PC-3 (cell line): ENCODE measurements around the gene IGSF22. TPM values are rescaled to one million over a fixed set of nuclear protein-coding genes. Genes with fewer than 3 reads are reported as not detected.

Experiments used
- ATAC-seq: fragments of 200-7000 bp; cut with Tn5 transposase; 2 replicates; pipeline ENCODE4 v1.9.1; 2020; ENCODE audit warnings: mild to moderate bottlenecking, moderate library complexity
- BruUV-seq: library from RNA; stranded (reverse); fragments of 400-500 nt; replicated peaks from 2 replicates; lab custom pipeline; 2021; lab: Mats Ljungman, UMichigan
- CTCF ChIA-PET: fragments of 300-600 bp; sonication (Branson Sonifier 250); formaldehyde crosslinking; loops from one replicate; lab custom pipeline; 2022; ENCODE audit warnings: antibody characterized with exemption; lab: Charles Lee
- POLR2A ChIA-PET: fragments of 300-600 bp; sonication (Branson Sonifier 250); formaldehyde crosslinking; loops from one replicate; lab custom pipeline; 2022; ENCODE audit warnings: antibody characterized with exemption; ENCODE audit not compliant: unreplicated experiment; lab: Charles Lee
- DNase-seq: peaks from one replicate; pipeline ENCODE4 v3.0.0-alpha.2; 2015
- H2AFZ ChIP-seq: fragments of 300-600 bp; sonication (generic); 2 replicates; pipeline ENCODE4 v1.6.0; 2016; ENCODE audit warnings: antibody characterized with exemption, low read length
- H3F3A ChIP-seq: fragments of 300-600 bp; sonication (generic); one replicate; pipeline ENCODE4 v1.6.0; 2017; ENCODE audit warnings: antibody characterized with exemption, low read length, control low read depth, mild to moderate bottlenecking; ENCODE audit not compliant: unreplicated experiment
- H3K27ac ChIP-seq: fragments of 300-600 bp; sonication (generic); 2 replicates; pipeline ENCODE4 v1.5.1; 2016; ENCODE audit warnings: mild to moderate bottlenecking, low read length
- H3K27me3 ChIP-seq: fragments of 300-600 bp; sonication (generic); 2 replicates; pipeline ENCODE4 v1.6.1; 2016; ENCODE audit warnings: low read length, mixed read lengths
- H3K36me3 ChIP-seq: fragments of 300-600 bp; sonication (generic); 2 replicates; pipeline ENCODE4 v1.6.1; 2016; ENCODE audit warnings: low read depth, mixed run types, low read length, mixed read lengths
- H3K4me1 ChIP-seq: fragments of 300-600 bp; sonication (generic); 2 replicates; pipeline ENCODE4 v1.5.1; 2016; ENCODE audit warnings: low read length; ENCODE audit not compliant: insufficient read depth
- H3K4me2 ChIP-seq: fragments of 300-600 bp; sonication (generic); 2 replicates; pipeline ENCODE4 v1.6.0; 2016; ENCODE audit warnings: low read length
- H3K4me3 ChIP-seq: fragments of 300-600 bp; sonication (generic); 2 replicates; pipeline ENCODE4 v1.5.1; 2016; ENCODE audit warnings: mild to moderate bottlenecking, low read length, mixed read lengths
- H3K79me2 ChIP-seq: fragments of 300-600 bp; sonication (generic); 2 replicates; pipeline ENCODE4 v1.6.1; 2017; ENCODE audit warnings: low read length, mixed read lengths
- H3K9ac ChIP-seq: fragments of 300-600 bp; sonication (generic); 2 replicates; pipeline ENCODE4 v1.6.0; 2016; ENCODE audit warnings: mild to moderate bottlenecking, low read length
- H3K9me2 ChIP-seq: fragments of 300-600 bp; sonication (generic); replicated peaks from 2 replicates; pipeline ENCODE4 v1.6.1; 2016; ENCODE audit warnings: mixed run types, low read length, mixed read lengths
- H3K9me3 ChIP-seq: fragments of 300-600 bp; sonication (generic); 2 replicates; pipeline ENCODE4 v1.6.1; 2016; ENCODE audit warnings: low read length, mixed read lengths
- H4K20me1 ChIP-seq: fragments of 300-600 bp; sonication (generic); 2 replicates; pipeline ENCODE4 v1.6.1; 2016; ENCODE audit warnings: low read length, mixed read lengths
- EZH2 ChIP-seq: fragments of 300-600 bp; sonication (generic); IDR thresholded peaks from one replicate; pipeline ENCODE4 v1.6.1; 2017; ENCODE audit warnings: antibody characterized with exemption, mild to moderate bottlenecking, low read length; ENCODE audit not compliant: unreplicated experiment
- EZH2phosphoT487 ChIP-seq: fragments of 300-600 bp; sonication (generic); IDR thresholded peaks from 2 replicates; pipeline ENCODE4 v1.6.1; 2018; ENCODE audit warnings: mild to moderate bottlenecking, antibody characterized with exemption, low read length, borderline replicate concordance
- intact Hi-C: fragments of 100-400 bp; cut with micrococcal nuclease; formaldehyde crosslinking; loops from 2 replicates; pipeline ENCODE4 v1.9.0; 2023
- total RNA-seq: library from RNA; depleted of rRNA; stranded (reverse); fragments of >200 nt; gene quantifications from 2 replicates; pipeline ENCODE4 v1.2.3, GENCODE V29; 2014
- TF ChIP-seq, protein P1 (sequence below): fragments of 300-600 bp; sonication (generic); conservative IDR thresholded peaks from 2 replicates; pipeline ENCODE4 v1.5.1; 2017; ENCODE audit warnings: antibody characterized with exemption, low read depth, mild to moderate bottlenecking, low read length

The IGSF22 gene
- total RNA-seq, 1 experiment from 2014 or later: not detected

DNA sequence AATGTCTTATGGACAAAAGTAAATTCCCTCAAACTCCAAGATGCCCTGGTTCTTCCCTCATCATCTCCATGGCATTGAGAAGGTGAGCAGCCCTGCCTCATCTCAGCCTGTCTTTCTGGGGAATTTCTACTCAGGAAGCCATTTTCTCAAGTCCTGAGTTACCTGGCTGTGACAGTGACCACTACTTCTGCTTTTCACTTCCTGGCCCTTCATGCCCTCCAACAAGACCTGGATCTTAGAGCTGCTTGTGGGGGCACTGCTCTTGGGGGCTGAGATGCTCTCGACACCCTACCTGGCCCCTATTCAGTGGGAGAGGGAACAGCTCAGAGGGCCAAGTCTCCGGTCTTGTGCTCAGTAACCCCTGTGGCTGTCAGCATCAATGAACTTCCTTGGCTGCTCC, 5.5 kb upstream of the IGSF22 start:
- Histone ChIP-seq H3K4me3 (no peak overlapping the region), H2AFZ (no peak overlapping the region), H3K4me2 (no peak overlapping the region), H3K4me1 (no peaks in the 10 kb centered on the region; the same call in 1 of the 2 replicates), H3K27me3 (no peaks in the 10 kb centered on the region), H4K20me1 (no peaks in the 10 kb centered on the region), H3K9me2 (no peaks in the 10 kb centered on the region), H3K9ac (no peak overlapping the region), H3K36me3 (no peaks in the 10 kb centered on the region), H3K79me2 (no peaks in the 10 kb centered on the region), H3K9me3 (no peaks in the 10 kb centered on the region), H3K27ac (no peak overlapping the region), H3F3A (no peaks in the 10 kb centered on the region)
- no peak for DNase-seq
- BruUV-seq: no TSS peak
- no peak for TF ChIP-seq EZH2
- no peak for TF ChIP-seq EZH2phosphoT487
- TF ChIP-seq, protein P1, sequence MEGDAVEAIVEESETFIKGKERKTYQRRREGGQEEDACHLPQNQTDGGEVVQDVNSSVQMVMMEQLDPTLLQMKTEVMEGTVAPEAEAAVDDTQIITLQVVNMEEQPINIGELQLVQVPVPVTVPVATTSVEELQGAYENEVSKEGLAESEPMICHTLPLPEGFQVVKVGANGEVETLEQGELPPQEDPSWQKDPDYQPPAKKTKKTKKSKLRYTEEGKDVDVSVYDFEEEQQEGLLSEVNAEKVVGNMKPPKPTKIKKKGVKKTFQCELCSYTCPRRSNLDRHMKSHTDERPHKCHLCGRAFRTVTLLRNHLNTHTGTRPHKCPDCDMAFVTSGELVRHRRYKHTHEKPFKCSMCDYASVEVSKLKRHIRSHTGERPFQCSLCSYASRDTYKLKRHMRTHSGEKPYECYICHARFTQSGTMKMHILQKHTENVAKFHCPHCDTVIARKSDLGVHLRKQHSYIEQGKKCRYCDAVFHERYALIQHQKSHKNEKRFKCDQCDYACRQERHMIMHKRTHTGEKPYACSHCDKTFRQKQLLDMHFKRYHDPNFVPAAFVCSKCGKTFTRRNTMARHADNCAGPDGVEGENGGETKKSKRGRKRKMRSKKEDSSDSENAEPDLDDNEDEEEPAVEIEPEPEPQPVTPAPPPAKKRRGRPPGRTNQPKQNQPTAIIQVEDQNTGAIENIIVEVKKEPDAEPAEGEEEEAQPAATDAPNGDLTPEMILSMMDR: no peak
- no peak; the same call in 1 of the 2 replicates for ATAC-seq
- ChIA-PET CTCF (interaction anchor here (0.7 kb wide), 1 partner anchor 61 kb away, joined by 3 read pairs; no protein-coding TSS in a partner anchor), POLR2A (no interaction called here)
- intact Hi-C loops: no loop called here

DNA sequence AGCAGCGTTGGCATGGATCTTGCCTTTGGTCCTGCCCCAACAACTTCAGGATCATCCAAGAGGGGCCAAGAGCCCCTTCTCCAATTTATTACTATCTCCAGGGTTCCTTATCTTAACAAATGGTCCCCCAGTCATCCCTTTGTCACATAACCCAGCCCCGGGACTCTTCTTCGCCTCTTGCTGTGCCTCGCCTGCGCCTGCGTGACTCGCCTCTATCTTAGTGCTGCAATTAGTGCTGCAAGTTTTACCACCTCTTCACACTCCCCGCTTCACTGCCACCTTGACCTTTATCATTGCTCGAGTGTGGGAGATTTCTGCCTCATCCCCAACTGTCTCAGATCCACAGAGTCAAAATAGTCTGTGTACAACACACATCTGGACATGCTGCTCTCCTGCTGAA, 4.0 kb upstream of the IGSF22 start:
- Histone ChIP-seq H3K4me1 (no peaks in the 10 kb centered on the region; the same call in 1 of the 2 replicates), H3K4me3 (no peak overlapping the region), H4K20me1 (no peaks in the 10 kb centered on the region), H3K79me2 (no peaks in the 10 kb centered on the region), H3K36me3 (no peaks in the 10 kb centered on the region), H3K4me2 (no peak overlapping the region), H3K9me2 (no peaks in the 10 kb centered on the region), H3K9me3 (no peaks in the 10 kb centered on the region), H2AFZ (no peak overlapping the region), H3F3A (no peaks in the 10 kb centered on the region), H3K9ac (no peak overlapping the region), H3K27ac (no peak overlapping the region), H3K27me3 (no peaks in the 10 kb centered on the region)
- ATAC-seq (no peak), DNase-seq (no peak)
- intact Hi-C loops: no loop called here
- POLR2A ChIA-PET: no interaction called here
- TF ChIP-seq EZH2: no peak
- TF ChIP-seq, protein P1: no peak
- TF ChIP-seq EZH2phosphoT487: no peak
- BruUV-seq: no TSS peak
- CTCF ChIA-PET: no interaction called here

DNA sequence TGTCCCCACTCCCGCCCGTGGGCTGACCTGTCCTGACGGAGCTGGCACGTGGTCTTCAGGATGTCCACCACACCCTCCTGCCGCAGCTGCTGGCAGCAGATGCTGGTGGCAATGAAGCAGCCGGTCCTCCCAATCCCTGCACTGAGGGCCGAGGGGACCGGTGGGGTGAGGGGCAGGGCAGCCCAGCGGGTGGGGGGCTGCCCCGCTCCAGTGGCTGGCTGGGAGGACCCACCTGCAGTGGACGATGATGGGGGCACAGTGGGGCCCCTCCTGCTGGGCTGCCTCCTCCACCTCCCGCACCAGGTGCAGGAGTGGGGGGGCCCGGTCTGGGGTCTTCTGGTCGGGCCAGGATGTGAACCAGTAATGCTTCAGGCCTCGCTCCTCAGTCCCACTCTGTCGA, 3.4 kb upstream of the IGSF22 start:
- Histone ChIP-seq H3K9me3 (no peaks in the 10 kb centered on the region), H3K4me2 (no peak overlapping the region), H3K27ac (no peak overlapping the region), H3K27me3 (no peaks in the 10 kb centered on the region), H3K9me2 (no peaks in the 10 kb centered on the region), H3K79me2 (no peaks in the 10 kb centered on the region), H3K4me3 (no peak overlapping the region), H3K4me1 (no peaks in the 10 kb centered on the region; the same call in 1 of the 2 replicates), H2AFZ (no peak overlapping the region), H3K36me3 (no peaks in the 10 kb centered on the region), H3K9ac (no peak overlapping the region), H3F3A (no peaks in the 10 kb centered on the region), H4K20me1 (no peaks in the 10 kb centered on the region)
- intact Hi-C loops: no loop called here
- DNase-seq (no peak), ATAC-seq (no peak)
- POLR2A ChIA-PET: no interaction called here
- CTCF ChIA-PET: interaction anchor here (0.7 kb wide), 1 partner anchor 29 kb away, joined by 4 read pairs; no protein-coding TSS in a partner anchor
- no TSS peak for BruUV-seq
- TF ChIP-seq EZH2 (no peak), EZH2phosphoT487 (no peak)
- TF ChIP-seq, protein P1: no peak
